Activated CD8-positive, alpha-beta T cell treated with anti-CD3 and anti-CD28 coated beads for 36 hours (primary cell): ENCODE measurements around the gene NEURL1B. TPM values are rescaled to one million over a fixed set of nuclear protein-coding genes. Genes with fewer than 3 reads are reported as not detected.
A peak's percentile ranks its signal among the peaks of the same experiment; 100 is the strongest.

Experiments
- ATAC-seq: fragments of 200-7000 bp; cut with Tn5 transposase; one replicate; pipeline ENCODE4 v1.10.0; 2021; ENCODE audit warnings: mild to moderate bottlenecking, moderate library complexity
- CTCF ChIA-PET: fragments of 350-600 bp; sonication (Branson Sonifier 250); formaldehyde crosslinking; loops from one replicate; lab custom pipeline; 2021; ENCODE audit warnings: antibody characterized with exemption; lab: Charles Lee
- POLR2A ChIA-PET: fragments of 350-600 bp; sonication (Branson Sonifier 250); formaldehyde crosslinking; loops from one replicate; lab custom pipeline; 2021; ENCODE audit warnings: antibody characterized with exemption; lab: Charles Lee
- DNase-seq: peaks from one replicate; pipeline ENCODE4 v3.0.0-alpha.2; 2020
- H3K27ac Mint-ChIP-seq: one replicate; pipeline ENCODE4 v1.8.0; 2021; ENCODE audit warnings: mild to moderate bottlenecking, mixed read lengths
- H3K27me3 Mint-ChIP-seq: one replicate; pipeline ENCODE4 v1.8.0; 2021; ENCODE audit warnings: mixed read lengths
- H3K36me3 Mint-ChIP-seq: one replicate; pipeline ENCODE4 v1.8.0; 2021; ENCODE audit warnings: low read depth, mixed read lengths
- H3K4me1 Mint-ChIP-seq: one replicate; pipeline ENCODE4 v1.8.0; 2021; ENCODE audit warnings: low read depth, mixed read lengths
- H3K4me3 Mint-ChIP-seq: one replicate; pipeline ENCODE4 v1.8.0; 2021; ENCODE audit warnings: mild to moderate bottlenecking, moderate library complexity, mixed read lengths
- H3K9me3 Mint-ChIP-seq: one replicate; pipeline ENCODE4 v1.8.0; 2021; ENCODE audit warnings: mixed read lengths
- CTCF ChIP-seq: fragments of 200-600 bp; IDR thresholded peaks from one replicate; pipeline ENCODE4 v1.8.0; 2022; ENCODE audit warnings: antibody characterized with exemption, mild to moderate bottlenecking
- intact Hi-C: fragments of 100-400 bp; cut with micrococcal nuclease; formaldehyde crosslinking; loops from one replicate; pipeline ENCODE4 v1.10.0; 2022
- total RNA-seq, 2 experiments: library from RNA; stranded (reverse); gene quantifications; one replicate each; pipeline ENCODE4 v1.2.3, GENCODE V29; 2021

Gene NEURL1B
- total RNA-seq, 2 experiments from 2014 or later, result 0.18 to 0.22 TPM

- Mint-ChIP-seq H3K27ac (no peak overlapping the region), H3K36me3 (no peaks in the 10 kb centered on the region), H3K9me3 (no peaks in the 10 kb centered on the region), H3K4me3 (no peak overlapping the region), H3K4me1 (peaks cover 9% of the 10 kb centered on the region), H3K27me3 (peaks cover 26% of the 10 kb centered on the region)
- DNase-seq (no peak), ATAC-seq (no peak)
- intact Hi-C loops, result no loop called here
- TF ChIP-seq CTCF, result no peak
- POLR2A ChIA-PET, result no interaction called here
- CTCF ChIA-PET, result interaction anchor here (1.0 to 4.9 kb wide), 8 partner anchors 8 to 626 kb away, joined by 3 to 35 read pairs (median 6); no protein-coding TSS in a partner anchor
Measured at GRCh38 chr5:172705576-172706084, 64.6 kb downstream of the NEURL1B start.

- Mint-ChIP-seq H3K27ac (no peak overlapping the region), H3K4me1 (peaks cover 2% of the 10 kb centered on the region), H3K36me3 (no peaks in the 10 kb centered on the region), H3K27me3 (peaks cover 15% of the 10 kb centered on the region), H3K4me3 (no peak overlapping the region), H3K9me3 (no peaks in the 10 kb centered on the region)
- DNase-seq (no peak), ATAC-seq (no peak)
- intact Hi-C loops, result no loop called here
- TF ChIP-seq CTCF, result no peak
- ChIA-PET POLR2A (no interaction called here), CTCF (interaction anchor here (1.0 to 4.9 kb wide), 10 partner anchors 8 to 625 kb away, joined by 3 to 35 read pairs (median 3); no protein-coding TSS in a partner anchor)
Measured at GRCh38 chr5:172706796-172707195, 65.7 kb downstream of the NEURL1B start.

- H3K27me3 Mint-ChIP-seq, result peaks cover 10% of the 10 kb centered on the region
- DNase-seq, result peak; percentile 24
- CTCF ChIA-PET, result interaction anchor here (1.0 to 4.9 kb wide), 6 partner anchors 9 to 265 kb away, joined by 3 to 35 read pairs (median 4); no protein-coding TSS in a partner anchor
Measured at GRCh38 chr5:172707285-172708182, 66.5 kb downstream of the NEURL1B start.

GRCh38 chr5:172708183-172708505 is 67.1 kb downstream of the NEURL1B start:
- peaks cover 6% of the 10 kb centered on the region for H3K27me3 Mint-ChIP-seq

More at GRCh38 chr5:172707285-172708182, 66.5 kb downstream of the NEURL1B start:
- H3K4me1 Mint-ChIP-seq, result no peaks in the 10 kb centered on the region
- H3K9me3 Mint-ChIP-seq, result no peaks in the 10 kb centered on the region
- POLR2A ChIA-PET, result no interaction called here
- intact Hi-C loops, result no loop called here
- peak; percentile 30 for ATAC-seq
- H3K4me3 Mint-ChIP-seq, result no peak overlapping the region
- no peaks in the 10 kb centered on the region for H3K36me3 Mint-ChIP-seq
- TF ChIP-seq CTCF, result no peak
- no peak overlapping the region for H3K27ac Mint-ChIP-seq

More at GRCh38 chr5:172708183-172708505, 67.1 kb downstream of the NEURL1B start:
- no peak for ATAC-seq
- H3K9me3 Mint-ChIP-seq, result no peaks in the 10 kb centered on the region
- POLR2A ChIA-PET, result no interaction called here
- CTCF ChIA-PET, result interaction anchor here (1.0 to 4.9 kb wide), 4 partner anchors 9 to 224 kb away, joined by 3 to 35 read pairs (median 6); no protein-coding TSS in a partner anchor
- intact Hi-C loops, result no loop called here
- TF ChIP-seq CTCF, result no peak
- H3K27ac Mint-ChIP-seq, result no peak overlapping the region
- DNase-seq, result no peak
- H3K4me3 Mint-ChIP-seq, result no peak overlapping the region
- H3K36me3 Mint-ChIP-seq, result no peaks in the 10 kb centered on the region
- H3K4me1 Mint-ChIP-seq, result no peaks in the 10 kb centered on the region
